Panc1 (cell line): ENCODE data around the gene PPP1R7. TPM values are rescaled to one million over a fixed set of nuclear protein-coding genes. Genes with fewer than 3 reads are reported as not detected.
A peak's percentile ranks its signal among the peaks of the same experiment; 100 is the strongest.

Experiments used
- ATAC-seq: fragments of 200-7000 bp; cut with Tn5 transposase; 2 replicates; pipeline ENCODE4 v1.9.1; 2020; ENCODE audit warnings: mild to moderate bottlenecking, moderate library complexity
- BruUV-seq: library from RNA; stranded (reverse); fragments of 400-500 nt; replicated peaks from 2 replicates; lab custom pipeline; 2021; lab: Mats Ljungman, UMichigan
- CTCF ChIA-PET: fragments of 300-600 bp; sonication (Branson Sonifier 250); formaldehyde crosslinking; loops from one replicate; lab custom pipeline; 2022; ENCODE audit warnings: antibody characterized with exemption; lab: Charles Lee
- POLR2A ChIA-PET: fragments of 300-600 bp; sonication (Branson Sonifier 250); formaldehyde crosslinking; loops from one replicate; lab custom pipeline; 2022; ENCODE audit warnings: antibody characterized with exemption; lab: Charles Lee
- DNase-seq: peaks from one replicate; pipeline ENCODE4 v3.0.0-alpha.2; 2010; ENCODE audit warnings: low read depth, low spot score
- H3K27ac ChIP-seq: 2 replicates; pipeline ENCODE4 v1.5.1; 2011; ENCODE audit warnings: mild to moderate bottlenecking, low read length, inconsistent platforms
- H3K27me3 ChIP-seq: fragments of 200-500 bp; sonication (Bioruptor generic); 2 replicates; pipeline ENCODE4 v1.6.0; 2014; ENCODE audit warnings: low read length, inconsistent platforms; ENCODE audit not compliant: control insufficient read depth, insufficient read depth
- H3K36me3 ChIP-seq: fragments of 200-500 bp; sonication (Bioruptor generic); 2 replicates; pipeline ENCODE4 v1.5.1; 2014; ENCODE audit warnings: inconsistent platforms, mild to moderate bottlenecking, low read length, moderate library complexity; ENCODE audit not compliant: control insufficient read depth, insufficient read depth
- H3K4me1 ChIP-seq: 2 replicates; pipeline ENCODE4 v1.5.1; 2011; ENCODE audit warnings: inconsistent platforms, mild to moderate bottlenecking, low read length, moderate library complexity; ENCODE audit not compliant: control insufficient read depth, insufficient read depth
- H3K4me3 ChIP-seq, 2 experiments: 2 replicates each; pipeline ENCODE4 v1.5.1; 2011 to 2012; ENCODE audit warnings: low read depth in 2 of 2, low read length in 2 of 2, mild to moderate bottlenecking in 2 of 2, inconsistent platforms in 1 of 2, moderate library complexity in 1 of 2
- H3K9me3 ChIP-seq: fragments of 200-500 bp; sonication (Bioruptor generic); 2 replicates; pipeline ENCODE4 v1.5.1; 2014; ENCODE audit warnings: low read depth, mild to moderate bottlenecking, inconsistent platforms, low read length, moderate library complexity; ENCODE audit not compliant: control insufficient read depth, insufficient read depth
- CTCF ChIP-seq: fragments of 450-650 bp; IDR thresholded peaks from 2 replicates; pipeline ENCODE4 v1.5.1; 2017; ENCODE audit warnings: mild to moderate bottlenecking
- POLR2AphosphoS5 ChIP-seq: IDR thresholded peaks from 2 replicates; pipeline ENCODE4 v1.6.1; 2012; ENCODE audit warnings: mild to moderate bottlenecking, low read depth, low read length, moderate library complexity
- REST ChIP-seq, 2 experiments: IDR thresholded peaks; 2 replicates each; pipeline ENCODE4 v1.6.1; 2011 to 2012; ENCODE audit warnings: low read depth in 2 of 2, control low read depth in 1 of 2, low read length in 1 of 2, mild to moderate bottlenecking in 1 of 2, moderate library complexity in 1 of 2; ENCODE audit not compliant: insufficient read depth in 1 of 2
- SIN3A ChIP-seq: IDR thresholded peaks from 2 replicates; pipeline ENCODE4 v1.6.1; 2012; ENCODE audit warnings: low read depth, mild to moderate bottlenecking, low read length, moderate library complexity, borderline replicate concordance; ENCODE audit not compliant: insufficient read depth
- TCF7L2 ChIP-seq: IDR thresholded peaks from 2 replicates; pipeline ENCODE4 v1.6.1; 2011; ENCODE audit warnings: mild to moderate bottlenecking, low read depth, low read length, inconsistent platforms
- in situ Hi-C: cut with HindIII; loops from 2 replicates; pipeline ENCODE4 v1.10.0; 2016; ENCODE audit warnings: low sequenced_read_pairs, low pct_unique_long_range_greater_than_20kb
- intact Hi-C: fragments of 100-400 bp; cut with micrococcal nuclease; formaldehyde crosslinking; loops from one replicate; pipeline ENCODE4 v1.10.0; 2022; ENCODE audit not compliant: unreplicated experiment
- total RNA-seq: library from RNA; stranded (reverse); gene quantifications from one replicate; pipeline ENCODE4 v1.2.1, GENCODE V29; 2021; ENCODE audit not compliant: unreplicated experiment

PPP1R7 gene
- total RNA-seq, 1 experiment from 2014 or later, result 64.2 TPM

DNA sequence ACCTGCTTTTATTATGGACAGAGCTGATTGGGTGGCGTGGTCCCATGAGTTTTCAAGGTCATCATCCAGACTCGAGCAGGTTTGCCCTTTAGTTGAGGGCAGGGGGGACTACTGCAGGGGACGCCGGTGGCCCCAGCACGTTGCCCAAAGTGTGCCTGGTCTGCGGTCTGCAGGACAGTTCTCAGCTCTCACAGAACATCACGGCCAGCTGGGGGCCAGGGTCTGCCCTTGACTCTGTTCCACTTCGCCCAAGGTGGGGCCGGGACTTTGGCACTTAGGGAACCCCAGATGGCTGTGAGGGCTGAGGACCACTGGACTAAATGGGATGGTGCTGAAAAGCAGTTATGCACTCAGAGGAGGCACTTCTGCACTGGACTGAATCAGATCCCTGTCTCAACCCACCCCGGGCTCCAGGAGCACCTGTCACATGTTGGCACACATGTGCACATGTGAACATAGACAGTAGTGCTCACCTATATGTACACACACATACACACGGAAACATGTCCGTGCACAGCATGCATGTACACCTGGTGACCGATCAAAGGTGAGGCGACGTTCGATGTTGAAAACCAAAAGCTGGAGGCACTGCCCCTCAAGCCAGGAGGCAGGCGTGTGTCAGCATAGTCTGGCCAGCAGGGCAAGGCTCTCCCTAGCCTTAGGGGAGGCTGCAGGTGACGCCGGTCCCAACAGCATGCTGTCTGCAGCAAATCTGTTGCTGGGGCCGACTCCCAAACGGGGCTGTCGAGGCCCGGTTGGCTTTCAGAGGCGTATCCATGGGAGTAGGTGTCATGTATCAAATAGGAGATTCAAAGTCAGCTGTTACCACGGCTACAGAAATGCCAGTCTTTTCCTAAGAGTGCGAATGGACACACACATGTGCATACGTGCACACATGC lies 48.4 kb downstream of the PPP1R7 start:
- ATAC-seq, result peak; percentile 18; the same call in 1 of the 2 replicates

DNA sequence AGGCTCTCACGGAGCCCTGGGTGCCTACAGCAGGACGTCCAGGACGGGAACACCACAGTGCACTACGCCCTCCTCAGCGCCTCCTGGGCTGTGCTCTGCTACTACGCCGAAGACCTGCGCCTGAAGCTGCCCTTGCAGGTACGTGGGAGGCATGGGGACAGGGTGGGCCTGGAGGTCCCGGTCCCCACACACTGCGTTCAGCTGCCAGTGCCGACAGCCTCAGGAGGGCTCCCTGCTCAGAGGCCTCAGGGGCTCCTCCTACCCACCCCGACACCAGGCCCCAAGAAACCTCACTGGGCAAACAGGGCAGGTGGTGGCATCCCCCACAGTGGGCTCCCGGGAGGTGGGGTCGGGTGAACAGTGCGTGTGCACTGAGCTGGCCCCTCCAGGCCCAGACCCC lies 49.0 kb downstream of the PPP1R7 start:
- in situ Hi-C loops (no loop called here), intact Hi-C loops (no loop called here)
- Histone ChIP-seq H3K9me3 (no peaks in the 10 kb centered on the region), H3K4me1 (no peaks in the 10 kb centered on the region), H3K36me3 (no peaks in the 10 kb centered on the region), H3K4me3 (no peak overlapping the region), H3K27me3 (no peaks in the 10 kb centered on the region), H3K27ac (no peak overlapping the region)
- DNase-seq (no peak), ATAC-seq (peak; percentile 19; the same call in 1 of the 2 replicates)
- ChIA-PET CTCF (no interaction called here), POLR2A (no interaction called here)
- BruUV-seq, result no TSS peak
- TF ChIP-seq CTCF (no peak), REST (IDR thresholded peaks at IDR 0.05; ENCODE audit: insufficient read depth in 1 of 2, low read depth in 2 of 2, low read length in 1 of 2) (no peak), POLR2AphosphoS5 (no peak), TCF7L2 (no peak)

More for the DNA sequence above, 48.4 kb downstream of the PPP1R7 start:
- in situ Hi-C loops (no loop called here), intact Hi-C loops (no loop called here)
- CTCF ChIA-PET, result no interaction called here
- POLR2A ChIA-PET, result no interaction called here
- TF ChIP-seq TCF7L2 (no peak), REST (IDR thresholded peaks at IDR 0.05; ENCODE audit: insufficient read depth in 1 of 2, low read depth in 2 of 2, low read length in 1 of 2) (no peak), SIN3A (no peak), CTCF (no peak), POLR2AphosphoS5 (no peak)
- H3K4me1 ChIP-seq, result no peaks in the 10 kb centered on the region
- no peaks in the 10 kb centered on the region for H3K36me3 ChIP-seq
- no peak for DNase-seq
- no peaks in the 10 kb centered on the region for H3K27me3 ChIP-seq
- no TSS peak for BruUV-seq
- H3K4me3 ChIP-seq, result no peak overlapping the region
- no peaks in the 10 kb centered on the region for H3K9me3 ChIP-seq
- H3K27ac ChIP-seq, result no peak overlapping the region
